PC-9 (cell line): ENCODE data around the gene SNPH.

Source experiments
- EZH2 ChIP-seq: fragments of 200-600 bp; sonication (generic); IDR thresholded peaks from 2 replicates; pipeline ENCODE4 v1.8.0; 2017; ENCODE audit warnings: antibody characterized with exemption, low read depth
- TF ChIP-seq, protein P1 (sequence below): fragments of 200-600 bp; sonication (generic); conservative IDR thresholded peaks from 2 replicates; pipeline ENCODE4 v1.6.1; 2017; ENCODE audit warnings: mixed run types, antibody characterized with exemption, mild to moderate bottlenecking, moderate library complexity

- no peak for TF ChIP-seq EZH2
- TF ChIP-seq, protein P1, sequence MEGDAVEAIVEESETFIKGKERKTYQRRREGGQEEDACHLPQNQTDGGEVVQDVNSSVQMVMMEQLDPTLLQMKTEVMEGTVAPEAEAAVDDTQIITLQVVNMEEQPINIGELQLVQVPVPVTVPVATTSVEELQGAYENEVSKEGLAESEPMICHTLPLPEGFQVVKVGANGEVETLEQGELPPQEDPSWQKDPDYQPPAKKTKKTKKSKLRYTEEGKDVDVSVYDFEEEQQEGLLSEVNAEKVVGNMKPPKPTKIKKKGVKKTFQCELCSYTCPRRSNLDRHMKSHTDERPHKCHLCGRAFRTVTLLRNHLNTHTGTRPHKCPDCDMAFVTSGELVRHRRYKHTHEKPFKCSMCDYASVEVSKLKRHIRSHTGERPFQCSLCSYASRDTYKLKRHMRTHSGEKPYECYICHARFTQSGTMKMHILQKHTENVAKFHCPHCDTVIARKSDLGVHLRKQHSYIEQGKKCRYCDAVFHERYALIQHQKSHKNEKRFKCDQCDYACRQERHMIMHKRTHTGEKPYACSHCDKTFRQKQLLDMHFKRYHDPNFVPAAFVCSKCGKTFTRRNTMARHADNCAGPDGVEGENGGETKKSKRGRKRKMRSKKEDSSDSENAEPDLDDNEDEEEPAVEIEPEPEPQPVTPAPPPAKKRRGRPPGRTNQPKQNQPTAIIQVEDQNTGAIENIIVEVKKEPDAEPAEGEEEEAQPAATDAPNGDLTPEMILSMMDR = no peak
Measured at GRCh38 chr20:1319462-1319861, 53.4 kb downstream of the SNPH start.
